Testis (tissue), 3 donors: Measurements from ENCODE around the gene ZNF304. TPM values are rescaled to one million over a fixed set of nuclear protein-coding genes. Genes with fewer than 3 reads are reported as not detected.

Experiments
- DNase-seq: peaks from one replicate; pipeline ENCODE4 v3.0.0-alpha.2; 2019
- H3K27ac ChIP-seq, 2 donors: fragments of 200-600 bp; sonication (generic); one replicate each; pipeline ENCODE4 v1.5.1; 2019
- H3K27me3 ChIP-seq: fragments of 200-600 bp; sonication (generic); one replicate; pipeline ENCODE4 v1.5.1; 2019
- H3K36me3 ChIP-seq: fragments of 200-600 bp; sonication (generic); one replicate; pipeline ENCODE4 v1.5.1; 2017; ENCODE audit warnings: low read depth; ENCODE audit errors: missing control alignments
- H3K4me1 ChIP-seq: fragments of 200-600 bp; sonication (generic); one replicate; pipeline ENCODE4 v1.5.1; 2019
- H3K4me3 ChIP-seq, 2 donors: fragments of 200-600 bp; sonication (generic); one replicate each; pipeline ENCODE4 v1.5.1; 2017 to 2019
- H3K9me3 ChIP-seq: fragments of 200-600 bp; sonication (generic); one replicate; pipeline ENCODE4 v1.5.1; 2017
- POLR2A ChIP-seq: fragments of 450-650 bp; IDR thresholded peaks from one replicate; pipeline ENCODE4 v1.6.1; 2017; ENCODE audit warnings: antibody characterized with exemption, mild to moderate bottlenecking, moderate library complexity
- WGBS, 2 donors: methylation state at CpG; one replicate each; pipeline ENCODE4 v1.1.5; 2018; 5-methylcytosine and 5-hydroxymethylcytosine counted together
- intact Hi-C: fragments of 100-400 bp; cut with DNase I; formaldehyde crosslinking; loops from one replicate; pipeline ENCODE4 v1.15.1; 2023; ENCODE audit warnings: low total_unique reads
- polyA plus RNA-seq: library from polyadenylated mRNA; stranded (reverse); fragments of 350-450 nt; fragmentation: Illumina TruSeq; extraction: RNeasy Lipid Tissue Mini Kit (QIAGEN cat#74804); gene quantifications from one replicate; pipeline ENCODE4 v1.2.3, GENCODE V29; 2014; ENCODE audit warnings: low read depth, low replicate concordance; ENCODE audit not compliant: insufficient read depth
- total RNA-seq, 2 donors: library from RNA; depleted of rRNA; stranded (reverse); fragments of >200 nt; gene quantifications; one replicate each; pipeline ENCODE4 v1.2.3, GENCODE V29; 2016
- TF ChIP-seq, protein P1 (sequence below), 3 experiments: fragments of 450-650 bp in 2 of 3; fragments of 200-600 bp in 1 of 3; sonication (generic) in 1 of 3; IDR thresholded peaks; one replicate each; pipeline ENCODE4 v1.5.1; 2016 to 2019; ENCODE audit warnings: antibody characterized with exemption in 3 of 3, mild to moderate bottlenecking in 2 of 3, moderate library complexity in 1 of 3

ZNF304 gene
- total and polyA plus RNA-seq, 3 donors from 2014 or later = 9.5 to 11.4 (median 10.8) TPM

- intact Hi-C loops = no loop called here
- no peak overlapping the region for H3K4me3 ChIP-seq
- TF ChIP-seq, protein P1, sequence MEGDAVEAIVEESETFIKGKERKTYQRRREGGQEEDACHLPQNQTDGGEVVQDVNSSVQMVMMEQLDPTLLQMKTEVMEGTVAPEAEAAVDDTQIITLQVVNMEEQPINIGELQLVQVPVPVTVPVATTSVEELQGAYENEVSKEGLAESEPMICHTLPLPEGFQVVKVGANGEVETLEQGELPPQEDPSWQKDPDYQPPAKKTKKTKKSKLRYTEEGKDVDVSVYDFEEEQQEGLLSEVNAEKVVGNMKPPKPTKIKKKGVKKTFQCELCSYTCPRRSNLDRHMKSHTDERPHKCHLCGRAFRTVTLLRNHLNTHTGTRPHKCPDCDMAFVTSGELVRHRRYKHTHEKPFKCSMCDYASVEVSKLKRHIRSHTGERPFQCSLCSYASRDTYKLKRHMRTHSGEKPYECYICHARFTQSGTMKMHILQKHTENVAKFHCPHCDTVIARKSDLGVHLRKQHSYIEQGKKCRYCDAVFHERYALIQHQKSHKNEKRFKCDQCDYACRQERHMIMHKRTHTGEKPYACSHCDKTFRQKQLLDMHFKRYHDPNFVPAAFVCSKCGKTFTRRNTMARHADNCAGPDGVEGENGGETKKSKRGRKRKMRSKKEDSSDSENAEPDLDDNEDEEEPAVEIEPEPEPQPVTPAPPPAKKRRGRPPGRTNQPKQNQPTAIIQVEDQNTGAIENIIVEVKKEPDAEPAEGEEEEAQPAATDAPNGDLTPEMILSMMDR (IDR thresholded peaks at IDR 0.05) = no peak
- no peak for TF ChIP-seq POLR2A
Measured at GRCh38 chr19:57334191-57334590, 16.9 kb upstream of the ZNF304 start.

DNA sequence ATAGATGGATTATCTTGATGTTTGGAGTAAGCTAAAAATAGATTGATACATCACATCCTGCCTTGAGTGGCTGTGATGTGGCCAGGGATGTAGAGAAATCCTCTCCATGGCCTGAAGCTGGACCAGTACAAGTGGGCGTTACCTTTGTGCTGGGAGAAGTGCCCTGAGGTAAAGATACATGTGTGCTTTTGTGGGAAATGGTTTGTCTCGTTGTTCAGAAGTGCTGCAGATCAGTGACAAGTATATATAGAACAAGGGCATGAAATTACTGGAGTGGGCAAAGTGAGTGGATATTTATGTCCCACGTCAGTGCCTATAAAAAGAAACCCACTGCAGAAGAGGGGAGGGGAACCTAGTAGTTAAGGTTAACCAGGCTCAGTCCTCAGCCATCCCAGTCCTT lies 12.2 kb upstream of the ZNF304 start:
- intact Hi-C loops = no loop called here
- H3K4me3 ChIP-seq = no peak overlapping the region

More at GRCh38 chr19:57334191-57334590, 16.9 kb upstream of the ZNF304 start:
- no peaks in the 10 kb centered on the region for H3K27me3 ChIP-seq
- peak; percentile 64 for DNase-seq
- no peak overlapping the region for H3K27ac ChIP-seq
- 53 to 64% methylated on average over 4 of the region's 4 CpGs for WGBS, 2 donors
- no peaks in the 10 kb centered on the region for H3K36me3 ChIP-seq
- H3K4me1 ChIP-seq = no peaks in the 10 kb centered on the region
- H3K9me3 ChIP-seq = no peaks in the 10 kb centered on the region

DNA sequence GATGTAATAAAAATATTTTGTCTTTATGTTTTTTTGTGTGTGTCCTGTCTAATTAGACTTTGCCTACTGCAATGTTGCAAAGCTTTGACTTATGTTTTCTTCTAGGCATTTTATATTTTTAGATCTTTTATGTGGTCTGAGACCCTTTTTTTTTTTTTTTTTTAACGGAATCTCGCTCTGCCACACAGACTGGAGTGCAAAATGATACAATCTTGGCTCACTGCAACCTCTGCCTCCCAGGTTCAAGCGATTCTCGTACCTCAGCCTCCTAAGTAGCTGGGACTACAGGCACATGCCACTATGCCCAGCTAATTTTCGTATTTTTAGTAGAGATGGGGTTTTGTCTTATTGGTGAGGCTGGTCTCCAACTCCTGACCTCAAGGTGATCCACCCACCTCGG lies 8.5 kb upstream of the ZNF304 start:
- no peak for DNase-seq
- H3K9me3 ChIP-seq = no peaks in the 10 kb centered on the region
- no peaks in the 10 kb centered on the region for H3K27me3 ChIP-seq
- H3K4me1 ChIP-seq = no peaks in the 10 kb centered on the region
- TF ChIP-seq, protein P1 (IDR thresholded peaks at IDR 0.05) = no peak
- TF ChIP-seq POLR2A = no peak
- intact Hi-C loops = no loop called here
- H3K4me3 ChIP-seq = no peak overlapping the region
- H3K36me3 ChIP-seq = no peaks in the 10 kb centered on the region
- 80 to 81% methylated on average over 6 of the region's 6 CpGs for WGBS, 2 donors
- no peak overlapping the region for H3K27ac ChIP-seq

More for the DNA sequence above, 12.2 kb upstream of the ZNF304 start:
- no peaks in the 10 kb centered on the region for H3K27me3 ChIP-seq
- no peak overlapping the region for H3K27ac ChIP-seq
- H3K4me1 ChIP-seq = no peaks in the 10 kb centered on the region
- no peak for DNase-seq
- H3K9me3 ChIP-seq = no peaks in the 10 kb centered on the region
- TF ChIP-seq POLR2A = no peak
- TF ChIP-seq, protein P1 (IDR thresholded peaks at IDR 0.05) = no peak
- no peaks in the 10 kb centered on the region for H3K36me3 ChIP-seq
- WGBS, 2 donors = 73 to 78% methylated on average over 3 of the region's 3 CpGs

DNA sequence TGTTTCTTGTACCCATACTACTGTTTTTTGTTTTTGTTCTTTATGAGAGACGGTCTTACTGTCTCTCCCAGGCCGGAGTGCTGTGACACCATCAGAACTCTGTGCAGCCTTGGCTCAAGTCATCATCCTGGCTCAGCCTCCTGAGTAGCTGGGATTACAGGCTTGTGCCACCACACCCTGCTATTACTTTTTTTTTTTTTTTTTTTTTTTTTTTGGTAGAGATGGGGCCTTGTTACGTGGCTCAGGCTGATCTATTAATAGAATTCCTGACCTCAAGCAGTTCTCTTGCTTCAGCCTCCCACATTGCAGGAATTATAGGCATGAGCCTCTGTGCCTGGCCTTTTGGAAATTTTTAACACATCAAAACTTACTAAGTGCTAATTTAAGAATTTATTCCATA lies 2.9 kb upstream of the ZNF304 start:
- Histone ChIP-seq H3K9me3 (no peaks in the 10 kb centered on the region), H3K27me3 (no peaks in the 10 kb centered on the region), H3K4me1 (peaks cover 6% of the 10 kb centered on the region), H3K27ac (no peak overlapping the region), H3K36me3 (no peaks in the 10 kb centered on the region), H3K4me3 (no peak overlapping the region)
- WGBS, 2 donors = 65 to 67% methylated on average over 3 of the region's 3 CpGs
- intact Hi-C loops = no loop called here
- TF ChIP-seq, protein P1 (IDR thresholded peaks at IDR 0.05) = no peak
- TF ChIP-seq POLR2A = no peak
- DNase-seq = no peak

GRCh38 chr19:57351867-57352266 lies 796 bp downstream of the ZNF304 start:
- Histone ChIP-seq H3K27me3 (no peaks in the 10 kb centered on the region), H3K4me3 (peak overlapping the region; percentile 83 to 87), H3K27ac (peak overlapping the region; percentile 69 to 73), H3K36me3 (no peaks in the 10 kb centered on the region), H3K9me3 (no peaks in the 10 kb centered on the region), H3K4me1 (peaks cover 6% of the 10 kb centered on the region)
- no peak for TF ChIP-seq POLR2A
- TF ChIP-seq, protein P1 (IDR thresholded peaks at IDR 0.05) = no peak
- 8 to 16% methylated on average over 7 of the region's 7 CpGs for WGBS, 2 donors
- DNase-seq = no peak
- intact Hi-C loops = no loop called here
